A673 (cell line): ENCODE data around the gene FJX1. TPM values are rescaled to one million over a fixed set of nuclear protein-coding genes. Genes with fewer than 3 reads are reported as not detected.

ENCODE experiments used
- BruUV-seq: library from RNA; stranded (reverse); fragments of 400-500 nt; replicated peaks from 2 replicates; lab custom pipeline; 2021; lab: Mats Ljungman, UMichigan
- CTCF ChIA-PET: fragments of 300-600 bp; sonication (Branson Sonifier 250); formaldehyde crosslinking; loops from one replicate; lab custom pipeline; 2022; ENCODE audit warnings: antibody characterized with exemption; lab: Charles Lee
- POLR2A ChIA-PET: fragments of 300-600 bp; sonication (Branson Sonifier 250); formaldehyde crosslinking; loops from one replicate; lab custom pipeline; 2022; ENCODE audit warnings: antibody characterized with exemption; ENCODE audit not compliant: low non-redundant PET; lab: Charles Lee
- DNase-seq: peaks from one replicate; pipeline ENCODE4 v3.0.0-alpha.2; 2015; ENCODE audit warnings: low spot score
- H3K27ac ChIP-seq: fragments of 200-600 bp; sonication (generic); 2 replicates; pipeline ENCODE4 v1.5.1; 2016; ENCODE audit warnings: mixed run types, low read depth, mild to moderate bottlenecking, mixed read lengths, antibody characterized with exemption, low read length; ENCODE audit not compliant: poor library complexity, severe bottlenecking
- H3K27me3 ChIP-seq: fragments of 200-600 bp; sonication (generic); replicated peaks from 2 replicates; pipeline ENCODE4 v1.6.1; 2017; ENCODE audit warnings: mixed run types, low read depth, mild to moderate bottlenecking, mixed read lengths, antibody characterized with exemption, low read length; ENCODE audit not compliant: insufficient read depth, poor library complexity
- H3K36me3 ChIP-seq: fragments of 200-600 bp; sonication (generic); 2 replicates; pipeline ENCODE4 v1.6.1; 2016; ENCODE audit warnings: mixed run types, mild to moderate bottlenecking, mixed read lengths, antibody characterized with exemption, low read length; ENCODE audit not compliant: insufficient read depth, poor library complexity, severe bottlenecking
- H3K4me1 ChIP-seq: fragments of 200-600 bp; sonication (generic); 2 replicates; pipeline ENCODE4 v1.6.1; 2017; ENCODE audit warnings: mixed run types, mild to moderate bottlenecking, mixed read lengths, antibody characterized with exemption, low read length; ENCODE audit not compliant: insufficient read depth, poor library complexity, severe bottlenecking
- H3K4me3 ChIP-seq: fragments of 200-600 bp; sonication (generic); 2 replicates; pipeline ENCODE4 v1.5.1; 2016; ENCODE audit warnings: low read depth, mixed run types, mild to moderate bottlenecking, mixed read lengths, low read length; ENCODE audit not compliant: poor library complexity, severe bottlenecking
- H3K9me3 ChIP-seq: fragments of 200-600 bp; sonication (generic); 2 replicates; pipeline ENCODE4 v1.6.1; 2016; ENCODE audit warnings: mixed run types, low read depth, mild to moderate bottlenecking, mixed read lengths, antibody characterized with exemption, low read length; ENCODE audit not compliant: poor library complexity, severe bottlenecking
- EZH2 ChIP-seq: fragments of 200-600 bp; sonication (generic); IDR thresholded peaks from 2 replicates; pipeline ENCODE4 v1.6.1; 2017; ENCODE audit warnings: borderline replicate concordance, low read depth, mild to moderate bottlenecking, mixed read lengths, antibody characterized with exemption, low read length; ENCODE audit not compliant: poor library complexity, severe bottlenecking
- intact Hi-C: fragments of 100-400 bp; cut with micrococcal nuclease; formaldehyde crosslinking; loops from one replicate; pipeline ENCODE4 v1.10.0; 2022; ENCODE audit not compliant: unreplicated experiment
- total RNA-seq: library from RNA; stranded (reverse); gene quantifications from 2 replicates; pipeline ENCODE4 v1.2.3, GENCODE V29; 2021
- TF ChIP-seq, protein P1 (sequence below): fragments of 300-800, 200-600 bp; sonication (generic); conservative IDR thresholded peaks from 2 replicates; pipeline ENCODE4 v1.5.1; 2017; ENCODE audit warnings: low read depth, mild to moderate bottlenecking, antibody characterized with exemption, low read length, moderate library complexity, mixed read lengths

FJX1 gene
- total RNA-seq, 1 experiment from 2014 or later = 50.1 TPM

DNA sequence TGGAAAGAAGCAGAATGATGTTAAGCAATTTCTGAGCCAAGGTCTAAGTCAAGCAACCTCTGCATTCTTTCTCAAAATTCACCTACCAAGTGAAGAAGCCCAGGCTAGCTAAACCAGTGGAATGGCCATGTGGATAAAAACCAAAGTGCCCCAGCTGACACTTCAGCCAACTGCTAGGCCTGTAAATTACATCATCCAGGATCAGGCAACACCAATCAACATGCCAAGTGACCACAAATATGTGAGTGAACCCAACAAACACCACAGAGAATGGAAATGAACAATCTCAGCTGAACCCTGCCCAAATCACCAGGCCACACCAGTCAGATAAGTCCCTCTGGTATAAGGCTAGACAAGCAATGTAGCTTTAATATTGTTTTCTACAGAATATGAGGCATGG is 25.1 kb upstream of the FJX1 start:
- Histone ChIP-seq H3K27me3 (peaks cover 5% of the 10 kb centered on the region), H3K27ac (no peak overlapping the region), H3K9me3 (no peaks in the 10 kb centered on the region), H3K36me3 (no peaks in the 10 kb centered on the region), H3K4me1 (no peaks in the 10 kb centered on the region), H3K4me3 (no peak overlapping the region)
- POLR2A ChIA-PET = no interaction called here
- intact Hi-C loops = no loop called here
- DNase-seq = no peak
- no TSS peak for BruUV-seq
- TF ChIP-seq, protein P1, sequence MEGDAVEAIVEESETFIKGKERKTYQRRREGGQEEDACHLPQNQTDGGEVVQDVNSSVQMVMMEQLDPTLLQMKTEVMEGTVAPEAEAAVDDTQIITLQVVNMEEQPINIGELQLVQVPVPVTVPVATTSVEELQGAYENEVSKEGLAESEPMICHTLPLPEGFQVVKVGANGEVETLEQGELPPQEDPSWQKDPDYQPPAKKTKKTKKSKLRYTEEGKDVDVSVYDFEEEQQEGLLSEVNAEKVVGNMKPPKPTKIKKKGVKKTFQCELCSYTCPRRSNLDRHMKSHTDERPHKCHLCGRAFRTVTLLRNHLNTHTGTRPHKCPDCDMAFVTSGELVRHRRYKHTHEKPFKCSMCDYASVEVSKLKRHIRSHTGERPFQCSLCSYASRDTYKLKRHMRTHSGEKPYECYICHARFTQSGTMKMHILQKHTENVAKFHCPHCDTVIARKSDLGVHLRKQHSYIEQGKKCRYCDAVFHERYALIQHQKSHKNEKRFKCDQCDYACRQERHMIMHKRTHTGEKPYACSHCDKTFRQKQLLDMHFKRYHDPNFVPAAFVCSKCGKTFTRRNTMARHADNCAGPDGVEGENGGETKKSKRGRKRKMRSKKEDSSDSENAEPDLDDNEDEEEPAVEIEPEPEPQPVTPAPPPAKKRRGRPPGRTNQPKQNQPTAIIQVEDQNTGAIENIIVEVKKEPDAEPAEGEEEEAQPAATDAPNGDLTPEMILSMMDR = no peak
- TF ChIP-seq EZH2 = no peak
- CTCF ChIA-PET = no interaction called here

- Histone ChIP-seq H3K27me3 (peaks cover 5% of the 10 kb centered on the region), H3K9me3 (no peaks in the 10 kb centered on the region), H3K4me1 (no peaks in the 10 kb centered on the region), H3K27ac (no peak overlapping the region), H3K4me3 (no peak overlapping the region), H3K36me3 (no peaks in the 10 kb centered on the region)
- no TSS peak for BruUV-seq
- no peak for TF ChIP-seq EZH2
- TF ChIP-seq, protein P1 = no peak
- ChIA-PET POLR2A (no interaction called here), CTCF (no interaction called here)
- intact Hi-C loops = no loop called here
- DNase-seq = no peak
These were observed 23.6 kb upstream of the FJX1 start for GRCh38 chr11:35594680-35595079.

GRCh38 chr11:35598254-35599125 is 19.8 kb upstream of the FJX1 start:
- H3K4me1 ChIP-seq = peaks cover 22% of the 10 kb centered on the region
- H3K36me3 ChIP-seq = no peaks in the 10 kb centered on the region
- intact Hi-C loops = no loop called here
- no peak overlapping the region for H3K27ac ChIP-seq
- POLR2A ChIA-PET = no interaction called here
- CTCF ChIA-PET = no interaction called here
- H3K4me3 ChIP-seq = no peak overlapping the region
- TF ChIP-seq EZH2 = no peak
- TF ChIP-seq, protein P1 = no peak
- H3K9me3 ChIP-seq = no peaks in the 10 kb centered on the region
- DNase-seq = no peak
- BruUV-seq = no TSS peak
- H3K27me3 ChIP-seq = no peaks in the 10 kb centered on the region
